Measurements from ENCODE around the gene HTR2B.
"Not testable (repeated sequence)": the region's sequence is repeated elsewhere in the genome, so short reads cannot be mapped to it uniquely, and the experiment has no call there.

Gene HTR2B

GRCh38 chr2:231124838-231125568 lies at the start of gene HTR2B:
Gene HTR2B (minus strand): TSS chr2:231125042. CDS start chr2:231123764, 1,278 bp downstream.
- no peak for DNase-seq
- intact Hi-C loops (cut with DNase I), result no loop called here

DNA sequence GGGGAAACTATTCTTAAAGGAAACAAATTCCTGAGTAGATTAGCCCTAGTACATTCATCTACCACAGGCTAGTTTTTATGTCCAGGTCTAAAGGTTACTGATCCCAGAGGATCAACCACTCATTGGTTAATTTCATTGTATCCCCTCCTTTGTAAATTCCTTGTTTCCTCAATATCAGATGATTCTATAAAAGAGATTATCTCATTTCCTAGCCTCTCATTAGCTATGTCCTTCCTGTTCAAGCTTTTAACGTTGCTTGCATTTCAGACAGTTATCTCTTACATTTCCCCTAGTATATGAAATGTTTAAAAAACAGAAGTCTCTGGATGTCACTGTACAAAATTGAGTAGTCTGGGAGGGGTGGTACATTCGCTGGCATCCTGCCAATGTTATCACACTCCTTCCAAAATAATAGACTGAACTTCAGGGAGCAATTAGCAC lies 49.4 kb upstream of the HTR2B start:
- DNase-seq, result no peak
- intact Hi-C loops (cut with DNase I), result no loop called here

- intact Hi-C loops (cut with DNase I), result no loop called here
- DNase-seq, result no peak
These were observed 47.2 kb upstream of the HTR2B start for GRCh38 chr2:231172025-231172424.

DNA sequence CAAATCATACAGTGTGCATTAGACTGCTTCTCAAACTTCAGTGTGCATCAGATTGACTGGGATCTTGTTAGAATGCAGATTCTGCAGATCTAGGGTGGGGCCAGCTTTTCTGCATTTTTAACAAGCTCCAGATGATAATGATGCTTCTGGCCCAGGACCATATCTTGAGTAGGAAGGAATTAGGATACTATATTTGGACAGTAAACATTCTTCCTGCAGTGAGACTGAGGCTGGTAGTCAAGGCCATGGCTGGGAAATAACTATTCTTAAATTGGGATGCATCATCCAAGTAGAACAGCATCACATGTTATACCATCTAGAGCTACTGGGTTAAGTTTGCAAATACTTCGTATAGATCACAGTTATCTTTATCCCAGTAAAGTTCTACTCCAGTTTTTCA lies 45.2 kb upstream of the HTR2B start:
- DNase-seq, result no peak
- intact Hi-C loops (cut with DNase I), result no loop called here

DNA sequence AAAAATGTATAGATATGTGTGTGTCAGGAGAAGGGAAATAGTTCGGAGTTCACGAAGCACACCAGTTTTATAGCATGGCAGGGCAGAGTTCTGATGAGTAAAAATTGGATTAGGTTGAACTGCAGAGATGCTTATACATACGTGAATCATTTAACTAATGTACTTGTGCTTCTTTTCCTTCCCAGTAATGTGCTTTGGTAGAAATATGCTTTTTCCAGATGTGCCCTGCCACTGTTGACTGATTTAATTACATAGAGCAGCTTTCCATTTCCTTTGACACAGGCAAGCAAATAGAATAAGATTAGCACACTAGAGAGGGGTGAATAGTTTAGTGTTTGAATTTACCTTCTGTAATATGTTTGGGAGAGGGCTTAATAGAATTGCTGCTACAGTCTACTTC lies 44.6 kb upstream of the HTR2B start:
- DNase-seq, result no peak
- intact Hi-C loops (cut with DNase I), result no loop called here

DNA sequence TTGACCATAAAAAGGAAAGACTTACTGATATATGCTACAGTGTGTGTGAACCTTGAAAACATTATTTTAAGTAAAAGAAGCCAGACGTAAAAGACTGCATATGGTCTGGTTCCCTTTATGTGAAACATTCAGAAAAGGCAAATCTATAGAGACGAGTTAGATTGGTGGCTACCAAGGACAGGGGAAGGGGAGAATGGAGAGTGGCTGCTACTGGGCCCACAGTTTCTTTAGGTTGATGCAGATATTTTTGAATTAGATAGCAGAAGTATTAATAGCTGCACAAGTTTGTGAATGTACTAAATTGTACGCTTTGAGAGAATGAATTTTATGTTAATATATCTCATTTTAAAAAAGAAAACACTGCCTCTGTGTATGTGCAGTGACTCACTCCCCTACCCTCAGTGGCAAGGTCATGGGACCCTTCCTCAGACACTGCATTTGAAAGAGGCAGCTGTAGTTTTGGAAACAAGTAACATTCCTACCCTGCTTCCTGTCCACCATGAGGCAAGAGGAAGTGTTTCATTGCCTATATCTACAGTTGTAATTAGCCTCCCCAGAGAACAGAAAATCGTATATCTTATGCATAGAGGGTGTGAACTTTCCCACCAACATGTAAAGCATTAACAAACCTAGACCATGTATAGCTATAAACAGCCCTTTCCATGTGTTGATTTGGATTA lies 43.8 kb upstream of the HTR2B start:
- intact Hi-C loops (cut with DNase I), result no loop called here
- DNase-seq, result no peak

DNA sequence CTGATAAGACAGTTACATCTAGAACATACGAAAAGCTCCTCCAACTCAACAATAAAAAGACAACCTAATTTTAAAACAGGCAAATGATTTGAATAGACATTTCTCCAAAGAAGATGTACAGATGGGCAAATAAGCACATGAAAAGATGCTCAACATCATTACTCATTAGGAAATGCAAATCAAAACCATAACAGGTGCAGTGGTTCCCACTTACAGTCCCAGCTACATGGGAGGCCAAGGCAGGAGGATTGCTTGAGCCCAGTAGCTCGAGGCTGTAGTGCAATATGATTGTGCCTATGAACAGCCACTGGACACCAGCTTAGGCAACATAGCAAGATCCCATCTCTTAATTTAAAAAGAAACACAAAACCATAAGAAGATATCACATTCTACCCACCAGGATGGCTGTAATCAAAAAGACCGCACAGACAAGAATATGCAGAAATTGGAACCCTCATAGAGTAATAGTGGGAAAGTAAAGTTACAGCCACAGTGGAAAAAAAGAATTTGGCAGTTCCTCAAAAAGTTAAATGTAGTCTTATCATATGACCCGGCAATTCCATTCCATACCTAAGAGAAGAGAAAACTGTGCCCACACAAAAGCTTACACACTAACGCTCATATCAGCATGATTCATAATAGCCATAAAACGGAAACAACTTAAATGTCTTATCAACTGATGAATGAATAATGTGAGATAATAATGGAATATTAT lies 43.1 kb upstream of the HTR2B start:
- intact Hi-C loops (cut with DNase I), result no loop called here
- no peak for DNase-seq

DNA sequence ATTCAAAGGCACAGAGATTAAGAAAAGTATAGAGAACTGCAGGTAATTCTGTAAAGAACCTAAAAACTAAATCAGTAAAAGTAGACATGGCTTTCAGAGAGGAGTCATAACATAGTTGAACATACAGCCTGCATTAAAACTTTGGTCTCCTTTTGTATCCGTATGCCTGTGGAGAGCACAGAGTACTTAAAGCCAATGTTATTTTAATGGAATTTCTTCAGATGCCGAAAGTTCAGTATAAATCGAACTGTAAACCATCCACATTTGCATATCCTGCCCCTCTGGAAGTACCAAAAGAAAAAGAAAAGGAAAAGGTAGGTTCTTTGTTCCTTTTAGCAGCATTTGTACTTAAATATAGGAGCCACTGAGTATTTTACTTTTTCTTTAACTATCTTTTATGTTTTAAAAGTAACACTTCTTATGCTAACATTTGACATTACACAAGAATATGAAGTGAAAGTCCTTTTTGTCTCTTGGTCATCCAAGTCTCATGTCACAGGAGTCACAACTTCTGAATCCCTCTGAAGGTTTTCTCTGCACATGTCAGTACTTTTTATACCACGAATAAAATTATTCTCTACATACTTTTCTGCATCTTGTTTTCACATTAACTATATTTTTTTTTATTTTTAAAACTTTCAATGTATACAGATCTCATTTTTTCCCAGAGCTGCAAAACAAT lies 38.7 kb upstream of the HTR2B start:
- intact Hi-C loops (cut with DNase I), result no loop called here
- no peak for DNase-seq

- intact Hi-C loops (cut with DNase I), result no loop called here
- DNase-seq, result no peak
These were observed 38.2 kb upstream of the HTR2B start for GRCh38 chr2:231163011-231163410.

GRCh38 chr2:231161877-231162329 lies 37.1 kb upstream of the HTR2B start:
- intact Hi-C loops (cut with DNase I), result no loop called here

DNA sequence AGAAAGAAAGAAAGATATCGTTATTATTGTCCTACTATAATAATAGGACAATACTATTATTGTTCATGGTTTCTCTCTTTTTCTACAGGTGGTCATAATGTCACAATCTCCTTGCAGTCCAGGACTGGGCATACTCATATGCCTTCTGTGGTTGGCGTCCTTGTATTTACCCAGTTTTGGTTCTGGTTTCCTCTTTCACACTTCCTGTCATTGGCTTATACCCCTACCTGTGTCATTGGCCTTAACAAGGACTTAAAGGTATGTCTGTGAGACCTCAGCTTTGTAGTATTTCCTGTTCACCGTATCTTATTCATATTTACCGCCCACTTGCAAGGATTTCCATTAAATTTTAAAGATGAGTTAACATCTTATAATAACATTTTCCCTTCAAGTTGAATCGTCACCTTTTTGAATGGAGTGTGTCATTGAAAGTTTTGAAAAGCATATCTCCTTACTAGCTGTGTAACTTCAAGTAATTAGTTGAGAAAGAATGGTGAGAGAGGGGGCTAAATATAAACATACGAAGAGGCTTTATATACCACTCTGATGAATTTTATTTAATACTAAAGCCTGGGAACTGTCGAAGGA lies 36.5 kb upstream of the HTR2B start:
- no peak for DNase-seq
- intact Hi-C loops (cut with DNase I), result no loop called here

More at GRCh38 chr2:231161877-231162329, 37.1 kb upstream of the HTR2B start:
- no peak for DNase-seq

- DNase-seq, result no peak
- intact Hi-C loops (cut with DNase I), result no loop called here
These were observed 35.9 kb upstream of the HTR2B start for GRCh38 chr2:231160701-231161100.

DNA sequence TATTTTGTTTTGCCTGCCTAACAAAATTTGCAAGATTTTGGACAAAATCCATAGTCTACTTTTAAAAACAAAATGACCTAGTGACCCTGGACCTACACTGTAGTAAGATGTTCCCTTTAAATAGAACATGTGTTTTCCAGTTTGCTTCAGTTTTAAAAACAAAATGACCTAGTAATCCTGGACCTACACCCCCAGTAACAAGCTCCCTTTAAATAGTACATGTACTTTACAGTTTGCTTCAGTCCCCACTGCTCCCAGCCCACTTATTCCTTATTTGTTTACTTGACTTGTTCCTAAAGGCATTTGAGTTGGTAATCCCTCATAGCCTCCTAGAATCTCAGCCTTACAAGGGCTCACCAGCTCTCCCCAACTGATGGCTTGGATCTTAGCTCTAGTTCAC lies 34.5 kb upstream of the HTR2B start:
- no peak for DNase-seq
- intact Hi-C loops (cut with DNase I), result no loop called here

- no peak for DNase-seq
- intact Hi-C loops (cut with DNase I), result no loop called here
These were observed 28.1 kb upstream of the HTR2B start for GRCh38 chr2:231152800-231153557.

DNA sequence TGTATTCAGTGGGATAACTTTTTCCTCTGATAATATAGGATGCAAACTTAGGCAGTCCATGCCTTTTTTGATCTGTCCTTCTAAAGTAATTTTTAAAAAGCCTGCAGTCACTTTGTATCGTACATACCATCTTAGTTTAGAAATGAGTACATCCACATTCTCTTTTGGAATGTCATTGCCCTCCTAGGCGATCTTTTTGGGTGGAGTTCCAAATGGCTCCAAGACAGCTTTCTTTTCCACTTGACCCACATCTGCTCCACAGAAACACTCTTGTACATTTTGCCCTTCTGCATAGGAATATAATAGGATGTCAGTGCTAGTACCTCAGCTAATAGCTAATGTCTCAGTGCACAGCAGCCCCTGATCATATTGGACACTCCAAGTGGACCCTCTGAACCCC lies 21.8 kb upstream of the HTR2B start:
- no peak for DNase-seq
- intact Hi-C loops (cut with DNase I), result no loop called here

DNA sequence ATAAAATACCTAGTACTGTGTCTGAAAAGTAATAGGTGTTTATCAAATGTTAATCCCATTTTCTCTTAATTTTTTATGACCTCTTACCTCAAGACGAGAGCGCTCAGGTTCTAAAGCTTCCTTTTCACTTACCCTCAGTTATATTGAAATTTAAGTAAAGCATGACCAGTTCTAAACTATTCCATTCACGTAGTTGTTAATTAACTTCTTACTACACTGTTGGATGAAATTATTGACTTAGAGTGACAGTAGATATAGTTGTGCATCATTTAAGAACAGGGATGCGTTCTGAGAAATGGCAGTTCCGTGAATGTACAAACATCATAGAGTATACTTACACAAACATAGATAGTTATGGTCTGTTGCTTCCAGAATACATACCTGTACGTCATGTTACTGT lies 20.1 kb upstream of the HTR2B start:
- intact Hi-C loops (cut with DNase I), result no loop called here
- no peak for DNase-seq

DNA sequence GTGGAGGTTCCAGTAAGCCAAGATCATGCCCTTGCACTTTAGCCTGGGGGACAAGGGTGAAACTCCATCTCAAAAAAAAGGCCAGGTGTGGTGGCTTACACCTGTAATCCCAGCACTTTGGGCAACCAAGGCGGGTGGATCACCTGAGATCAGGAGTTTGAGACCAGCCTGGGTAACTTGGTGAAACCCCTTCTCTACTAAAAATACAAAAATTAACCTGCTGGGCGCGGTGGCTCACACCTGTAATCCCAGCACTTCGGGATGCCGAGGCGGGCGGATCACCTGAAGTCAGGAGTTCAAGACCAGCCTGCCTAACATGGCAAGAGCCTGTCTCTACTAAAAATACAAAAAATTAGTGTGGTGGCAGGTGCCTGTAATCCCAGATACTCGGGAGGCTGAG lies 16.0 kb upstream of the HTR2B start:
- DNase-seq, result peak in 1 of 10 donors; percentile 70
- intact Hi-C loops (cut with DNase I), result not testable (repeated sequence)

- intact Hi-C loops (cut with DNase I), result no loop called here
- no peak for DNase-seq
These were observed 15.0 kb upstream of the HTR2B start for GRCh38 chr2:231139796-231140195.

DNA sequence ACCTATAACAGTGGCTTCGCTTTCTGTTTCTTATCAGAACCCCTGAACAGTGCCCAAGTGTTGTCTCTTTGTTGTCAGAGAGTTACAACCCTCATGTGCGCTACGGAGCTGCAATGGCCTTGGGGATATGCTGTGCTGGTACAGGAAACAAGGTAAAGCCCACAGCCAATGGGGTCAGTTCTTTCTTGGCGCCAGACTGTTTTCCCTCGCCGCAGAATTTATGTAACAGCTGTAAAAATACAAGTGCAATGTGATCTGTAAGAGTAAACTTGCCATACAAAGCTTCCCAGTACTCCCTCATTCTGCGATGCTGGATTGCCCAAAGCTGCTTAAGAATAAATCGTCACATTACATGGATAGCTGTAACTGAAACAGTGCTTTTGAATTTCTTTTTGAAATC lies 13.9 kb upstream of the HTR2B start:
- intact Hi-C loops (cut with DNase I), result no loop called here
- DNase-seq, result no peak
